HG03095 (cell line): ENCODE results near the gene HDAC4.

Experiments used
- ATAC-seq: cut with Tn5 transposase; IDR thresholded peaks from one replicate; pipeline ENCODE4 v1.9.1; 2021; ENCODE audit warnings: moderate library complexity; ENCODE audit not compliant: unreplicated experiment

HDAC4 gene

GRCh38 chr2:239311132-239312040, 89.4 kb downstream of the HDAC4 start:
- no peak for ATAC-seq

GRCh38 chr2:239310401-239311061, 90.3 kb downstream of the HDAC4 start:
- no peak for ATAC-seq

- ATAC-seq = no peak
Measured at GRCh38 chr2:239309398-239310245, 91.2 kb downstream of the HDAC4 start.

- no peak for ATAC-seq
Measured at GRCh38 chr2:239308661-239309397, 92.0 kb downstream of the HDAC4 start.

- ATAC-seq = no peak
Measured at GRCh38 chr2:239307921-239308613, 92.8 kb downstream of the HDAC4 start.

GRCh38 chr2:239307221-239307569, 93.6 kb downstream of the HDAC4 start:
- no peak for ATAC-seq

- no peak for ATAC-seq
Measured at GRCh38 chr2:239306274-239307220, 94.3 kb downstream of the HDAC4 start.

- ATAC-seq = no peak
Measured at GRCh38 chr2:239305771-239306170, 95.0 kb downstream of the HDAC4 start.

- no peak for ATAC-seq
Measured at GRCh38 chr2:239305222-239305575, 95.6 kb downstream of the HDAC4 start.

GRCh38 chr2:239304533-239305221, 96.1 kb downstream of the HDAC4 start:
- no peak for ATAC-seq

GRCh38 chr2:239303711-239304532, 96.9 kb downstream of the HDAC4 start:
- ATAC-seq = no peak

GRCh38 chr2:239302808-239303557, 97.8 kb downstream of the HDAC4 start:
- ATAC-seq = no peak

- ATAC-seq = no peak
Measured at GRCh38 chr2:239302083-239302807, 98.6 kb downstream of the HDAC4 start.

- ATAC-seq = no peak
Measured at GRCh38 chr2:239300871-239301735, 99.7 kb downstream of the HDAC4 start.

- no peak for ATAC-seq
Measured at GRCh38 chr2:239300242-239300641, 100.6 kb downstream of the HDAC4 start.
